ENCODE measurements around the gene EFCAB10. TPM values are rescaled to one million over a fixed set of nuclear protein-coding genes. Genes with fewer than 3 reads are reported as not detected.

The EFCAB10 gene
- total and polyA plus RNA-seq, 2 of the 13 experiments (the other 11 are each of a cell fraction or from before 2014, with no cell fraction given), result 0.40 TPM; not detected in 1

GRCh38 chr7:105531792-105532671 is 49.3 kb downstream of the EFCAB10 start, which contains the start of gene RINT1 (continued):
- TF ChIP-seq PPARG (CRISPR knock-in tag; conservative IDR thresholded peaks at IDR 0.05) (peak; percentile 75), TIGD3 (CRISPR knock-in tag; IDR thresholded peaks at IDR 0.05; ENCODE audit: borderline replicate concordance) (0 out of 2 replicates have a peak, but pooled peaks have one; percentile 66), SRF (IDR thresholded peaks at IDR 0.05; ENCODE audit: low read depth, low read length) (no peak), ZBTB33 (CRISPR knock-in tag; IDR thresholded peaks at IDR 0.05) (peak; percentile 59; the same call in 1 of the 2 replicates), MLX (CRISPR knock-in tag; IDR thresholded peaks at IDR 0.05) (peak; percentile 58), PAXIP1 (CRISPR knock-in tag; conservative IDR thresholded peaks at IDR 0.05) (no peak), FOXA3 (CRISPR knock-in tag; IDR thresholded peaks at IDR 0.05) (peak; percentile 47), MED13 (CRISPR knock-in tag; IDR thresholded peaks at IDR 0.05) (0 out of 2 replicates have a peak, but pooled peaks have one; percentile 36), ZGPAT (CRISPR knock-in tag; IDR thresholded peaks at IDR 0.05) (peak; percentile 96), TFE3 (CRISPR knock-in tag; IDR thresholded peaks at IDR 0.05) (peak; percentile 67), KDM4B (CRISPR knock-in tag; IDR thresholded peaks at IDR 0.05) (peak; percentile 92), IRX3 (CRISPR knock-in tag; IDR thresholded peaks at IDR 0.05; ENCODE audit: borderline replicate concordance, low read depth) (no peak), ZFYVE20 (CRISPR knock-in tag; IDR thresholded peaks at IDR 0.05; ENCODE audit: borderline replicate concordance, low read depth) (no peak), TFAP4 (IDR thresholded peaks at IDR 0.05; ENCODE audit: borderline replicate concordance, low read depth) (peak; percentile 34; the same call in 1 of the 2 replicates), KDM6A (CRISPR knock-in tag; IDR thresholded peaks at IDR 0.05; ENCODE audit: low read depth) (no peak), MEF2D (CRISPR knock-in tag; IDR thresholded peaks at IDR 0.05) (peak; percentile 89)
